Measurements from ENCODE around the gene DMC1. TPM values are rescaled to one million over a fixed set of nuclear protein-coding genes. Genes with fewer than 3 reads are reported as not detected.
A peak's percentile ranks its signal among the peaks of the same experiment; 100 is the strongest.

Gene DMC1
- total RNA-seq, 2 donors from 2014 or later, result 4.2 to 6.8 TPM

- no peak for TF ChIP-seq CTCF (conservative IDR thresholded peaks at IDR 0.05)
- no peaks in the 10 kb centered on the region for H3K27me3 Mint-ChIP-seq (ENCODE audit: insufficient read depth)
- no peak overlapping the region for H3K27ac Mint-ChIP-seq
- no peak overlapping the region for H3K4me3 Mint-ChIP-seq
- H3K9me3 Mint-ChIP-seq, result no peaks in the 10 kb centered on the region
- Histone ChIP-seq H3K9ac (ENCODE audit: extremely low read depth, low read length, poor library complexity, severe bottlenecking) (no peak overlapping the region), H3K27ac (ENCODE audit: low read depth, low read length) (no peak overlapping the region), H3K9me3 (ENCODE audit: control insufficient read depth, low read length) (no peaks in the 10 kb centered on the region), H3K36me3 (ENCODE audit: control insufficient read depth, insufficient read depth, low read length) (peaks cover 88% of the 10 kb centered on the region), H3K4me1 (ENCODE audit: control insufficient read depth, insufficient read depth, low read length) (no peaks in the 10 kb centered on the region), H3K4me3 (ENCODE audit: low read length) (no peak overlapping the region), H3K27me3 (ENCODE audit: control insufficient read depth, insufficient read depth, low read length, poor library complexity, severe bottlenecking) (no peaks in the 10 kb centered on the region)
- WGBS, 2 experiments (ENCODE audit: insufficient coverage in 1 of 2, insufficient read length in 1 of 2), result 83 to 100% methylated on average over 1 of the region's 1 CpG
- no peaks in the 10 kb centered on the region for H3K4me1 Mint-ChIP-seq
- no peak for DNase-seq
- peaks cover 77% of the 10 kb centered on the region for H3K36me3 Mint-ChIP-seq (ENCODE audit: low read depth)
These were observed 85.7 kb downstream of the DMC1 start for GRCh38 chr22:38484244-38484643.

- Mint-ChIP-seq H3K9me3 (no peaks in the 10 kb centered on the region), H3K4me3 (no peak overlapping the region), H3K27me3 (ENCODE audit: insufficient read depth) (no peaks in the 10 kb centered on the region), H3K4me1 (peaks cover 3% of the 10 kb centered on the region), H3K27ac (peak overlapping the region; percentile 38), H3K36me3 (ENCODE audit: low read depth) (peaks cover 65% of the 10 kb centered on the region)
- no peak for TF ChIP-seq CTCF (conservative IDR thresholded peaks at IDR 0.05)
- WGBS, 2 experiments (ENCODE audit: insufficient coverage in 1 of 2, insufficient read length in 1 of 2), result 93 to 95% methylated on average over 5 to 6 of the region's 6 CpGs
- no peaks in the 10 kb centered on the region for H3K9me3 ChIP-seq (ENCODE audit: control insufficient read depth, low read length)
- DNase-seq, result no peak
- H3K36me3 ChIP-seq (ENCODE audit: control insufficient read depth, insufficient read depth, low read length), result peaks cover 76% of the 10 kb centered on the region
- H3K4me1 ChIP-seq (ENCODE audit: control insufficient read depth, insufficient read depth, low read length), result no peaks in the 10 kb centered on the region
- H3K27me3 ChIP-seq (ENCODE audit: control insufficient read depth, insufficient read depth, low read length, poor library complexity, severe bottlenecking), result no peaks in the 10 kb centered on the region
- H3K9ac ChIP-seq (ENCODE audit: extremely low read depth, low read length, poor library complexity, severe bottlenecking), result no peak overlapping the region
- H3K4me3 ChIP-seq (ENCODE audit: low read length), result no peak overlapping the region
- no peak overlapping the region for H3K27ac ChIP-seq (ENCODE audit: low read depth, low read length)
These were observed 87.2 kb downstream of the DMC1 start for GRCh38 chr22:38482662-38483308.

- WGBS, 2 experiments (ENCODE audit: insufficient coverage in 1 of 2, insufficient read length in 1 of 2), result 94 to 99% methylated on average over 7 to 8 of the region's 8 CpGs
- peak; percentile 44 for DNase-seq
- Histone ChIP-seq H3K36me3 (ENCODE audit: control insufficient read depth, insufficient read depth, low read length) (peaks cover 71% of the 10 kb centered on the region), H3K4me3 (ENCODE audit: low read length) (no peak overlapping the region), H3K27me3 (ENCODE audit: control insufficient read depth, insufficient read depth, low read length, poor library complexity, severe bottlenecking) (no peaks in the 10 kb centered on the region), H3K9ac (ENCODE audit: extremely low read depth, low read length, poor library complexity, severe bottlenecking) (no peak overlapping the region), H3K27ac (ENCODE audit: low read depth, low read length) (no peak overlapping the region), H3K4me1 (ENCODE audit: control insufficient read depth, insufficient read depth, low read length) (no peaks in the 10 kb centered on the region), H3K9me3 (ENCODE audit: control insufficient read depth, low read length) (no peaks in the 10 kb centered on the region)
- Mint-ChIP-seq H3K27ac (peak overlapping the region; percentile 36), H3K4me3 (no peak overlapping the region), H3K4me1 (peaks cover 10% of the 10 kb centered on the region), H3K36me3 (ENCODE audit: low read depth) (peaks cover 59% of the 10 kb centered on the region), H3K27me3 (ENCODE audit: insufficient read depth) (no peaks in the 10 kb centered on the region), H3K9me3 (no peaks in the 10 kb centered on the region)
- TF ChIP-seq CTCF (conservative IDR thresholded peaks at IDR 0.05), result no peak
These were observed 88.1 kb downstream of the DMC1 start for GRCh38 chr22:38481871-38482332.
